GM08714 (cell line): ENCODE results near the gene OASL.
A peak's percentile ranks its signal among the peaks of the same experiment; 100 is the strongest.
"Not testable (repeated sequence)": the region's sequence is repeated elsewhere in the genome, so short reads cannot be mapped to it uniquely, and the experiment has no call there.

Experiments used
- H3K4me3 ChIP-seq: fragments of 200-500 bp; sonication (Bioruptor generic); 2 replicates; pipeline ENCODE4 v1.5.1; 2014; ENCODE audit warnings: mild to moderate bottlenecking, low read length, inconsistent platforms
- ZNF274 ChIP-seq: IDR thresholded peaks from 2 replicates; pipeline ENCODE4 v1.6.1; 2012; ENCODE audit warnings: mild to moderate bottlenecking, low read depth, low read length

OASL gene

GRCh38 chr12:121038861-121039668 is at the start of gene OASL:
Gene OASL (minus strand): TSS chr12:121039246. CDS start chr12:121038971, 275 bp downstream.
- no peak for TF ChIP-seq ZNF274
- H3K4me3 ChIP-seq = peak within 1 kb of the TSS; percentile 69; the same call in 1 of the 2 replicates

GRCh38 chr12:121088195-121088585 is 49.1 kb upstream of the OASL start:
- no peak overlapping the region for H3K4me3 ChIP-seq
- no peak for TF ChIP-seq ZNF274

DNA sequence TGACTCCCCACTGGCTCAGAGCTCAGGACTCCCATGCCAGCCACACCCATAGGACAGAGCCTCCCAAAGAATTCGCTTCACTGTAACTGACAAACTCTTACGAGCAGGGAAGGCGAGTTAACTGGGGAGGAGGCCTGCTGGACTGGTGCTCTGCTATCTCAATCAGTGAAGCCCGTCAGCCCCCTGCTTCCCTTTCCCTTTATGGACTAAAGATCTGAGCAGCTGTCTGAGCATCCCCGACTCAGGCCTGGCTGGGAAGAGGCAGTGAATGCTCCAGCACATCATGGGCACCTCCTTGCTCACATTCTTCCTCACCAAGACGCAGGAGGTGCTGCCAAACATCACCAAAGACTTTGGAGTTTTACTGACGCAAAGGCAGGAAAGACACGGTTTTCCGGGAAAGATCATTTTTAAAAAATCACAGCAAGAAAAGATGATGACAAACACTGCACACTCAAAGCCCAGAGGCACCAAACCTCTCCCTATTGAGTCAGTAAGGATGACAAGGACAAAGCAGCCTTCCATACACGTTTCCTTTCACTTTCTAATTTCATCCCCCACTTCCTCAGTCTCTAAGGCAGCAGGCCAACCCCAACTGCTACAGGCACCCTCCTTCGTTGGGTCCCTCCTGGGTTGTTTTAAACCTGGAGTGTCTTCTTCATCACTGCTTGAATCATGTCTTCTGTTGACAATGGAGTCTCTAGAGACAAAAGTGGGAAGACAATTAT is 48.6 kb upstream of the OASL start:
- TF ChIP-seq ZNF274 = no peak
- no peak overlapping the region for H3K4me3 ChIP-seq

GRCh38 chr12:121086781-121087295 is 47.8 kb upstream of the OASL start:
- H3K4me3 ChIP-seq = no peak overlapping the region
- no peak for TF ChIP-seq ZNF274

DNA sequence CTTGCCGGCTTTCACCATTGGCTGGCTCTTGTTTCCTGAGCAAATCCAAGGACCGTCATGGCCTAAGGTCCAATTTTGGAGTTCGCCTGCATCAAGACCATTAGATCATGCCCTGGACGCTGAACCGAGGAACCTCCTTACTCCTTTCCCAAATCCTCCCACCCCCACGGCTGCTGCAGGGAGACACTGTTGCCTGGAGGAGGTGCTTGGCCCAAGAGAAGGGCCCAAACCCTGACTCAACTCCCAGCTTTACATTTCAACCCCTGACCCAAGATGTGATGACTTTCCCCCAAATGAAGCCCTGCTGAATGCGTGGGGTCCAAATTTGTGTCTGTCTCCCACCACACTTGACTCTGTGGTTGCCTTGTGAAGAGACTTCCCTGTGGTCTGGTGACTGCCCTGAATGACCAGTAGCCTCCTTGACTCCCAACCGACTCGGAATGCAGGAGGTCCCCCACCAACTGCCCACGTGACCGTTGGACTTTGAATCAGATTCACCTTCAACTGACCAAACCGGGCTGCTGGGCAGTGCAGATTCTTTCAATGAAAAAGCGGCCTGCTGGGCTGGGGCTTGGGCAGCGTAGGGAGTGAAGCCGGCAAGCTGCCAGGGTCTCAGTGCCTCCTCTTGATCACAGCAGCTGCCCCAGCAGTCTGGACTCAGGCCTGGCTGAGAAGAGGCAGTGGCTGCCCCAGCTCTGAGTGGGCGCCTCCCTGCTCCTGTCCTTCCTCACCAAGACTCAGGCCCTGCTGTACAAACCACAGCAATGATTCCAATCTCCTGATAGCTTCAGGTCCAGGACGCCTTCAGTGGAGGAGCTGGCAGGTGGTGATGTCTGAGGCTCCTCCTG is 46.7 kb upstream of the OASL start:
- TF ChIP-seq ZNF274 = no peak

GRCh38 chr12:121085069-121085468 is 46.0 kb upstream of the OASL start:
- no peak for TF ChIP-seq ZNF274
- no peak overlapping the region for H3K4me3 ChIP-seq

More for the DNA sequence above, 46.7 kb upstream of the OASL start:
- no peak overlapping the region for H3K4me3 ChIP-seq

- H3K4me3 ChIP-seq = no peak overlapping the region
- no peak for TF ChIP-seq ZNF274
These were observed 45.2 kb upstream of the OASL start for GRCh38 chr12:121084229-121084628.

DNA sequence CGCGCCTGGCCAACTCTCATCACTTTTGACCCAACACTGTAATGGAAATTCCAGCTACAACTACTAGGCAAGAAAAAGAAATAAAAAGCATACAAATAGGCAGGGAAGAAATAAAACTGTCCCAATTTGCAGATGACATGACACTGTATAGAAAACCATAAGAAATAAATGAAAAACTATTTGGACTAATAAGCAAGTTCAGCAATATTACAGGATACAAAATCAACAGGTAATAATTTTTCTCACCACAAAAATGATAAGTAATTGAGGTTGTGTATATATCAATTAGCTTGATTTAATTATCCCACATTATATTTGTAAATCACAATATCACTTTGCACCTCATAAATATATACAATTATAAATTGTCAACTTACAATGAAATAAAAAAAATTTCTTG is 41.9 kb upstream of the OASL start:
- no peak overlapping the region for H3K4me3 ChIP-seq
- TF ChIP-seq ZNF274 = no peak

DNA sequence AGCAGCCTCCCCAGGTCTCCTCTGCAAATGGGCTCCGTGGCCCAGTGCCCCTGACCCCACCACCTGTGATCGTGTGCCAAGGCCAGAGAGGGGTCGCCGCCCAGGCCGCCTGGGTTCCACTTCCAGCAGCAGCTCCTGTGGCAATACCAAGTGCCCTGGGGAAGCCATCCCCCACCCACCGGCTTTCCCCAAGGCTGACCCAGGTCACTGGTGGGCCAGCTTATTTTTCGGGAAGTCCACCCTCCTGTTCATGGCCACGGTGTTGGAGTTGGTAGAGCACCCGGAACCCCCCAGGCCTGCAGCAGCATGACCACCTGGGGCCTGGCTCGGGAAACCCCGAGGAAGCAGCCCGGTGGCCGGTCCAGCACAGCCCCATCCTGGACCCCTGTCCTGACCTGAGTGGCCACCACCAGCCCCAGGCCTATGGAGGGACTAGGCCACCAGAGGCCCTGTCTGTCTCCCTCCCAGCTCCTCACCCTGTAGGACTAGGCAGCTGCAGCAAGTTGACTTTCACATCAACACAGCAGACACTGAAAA is 40.8 kb upstream of the OASL start:
- no peak for TF ChIP-seq ZNF274
- no peak overlapping the region for H3K4me3 ChIP-seq

- not testable (repeated sequence) for H3K4me3 ChIP-seq
These were observed 38.4 kb upstream of the OASL start for GRCh38 chr12:121077440-121077839.

DNA sequence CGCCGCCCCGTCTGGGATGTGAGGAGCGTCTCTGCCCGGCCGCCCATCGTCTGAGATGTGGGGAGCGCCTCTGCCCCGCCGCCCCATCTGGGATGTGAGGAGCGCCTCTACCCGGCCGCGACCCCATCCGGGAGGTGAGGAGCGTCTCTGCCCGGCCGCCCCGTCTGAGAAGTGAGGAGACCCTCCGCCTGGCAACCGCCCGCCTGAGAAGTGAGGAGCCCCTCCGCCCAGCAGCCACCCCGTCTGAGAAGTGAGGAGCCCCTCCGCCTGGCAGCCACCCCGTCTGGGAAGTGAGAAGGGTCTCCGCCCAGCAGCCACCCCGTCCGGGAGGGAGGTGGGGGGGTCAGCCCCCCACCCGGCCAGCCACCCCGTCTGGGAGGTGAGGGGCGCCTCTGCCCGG is 36.9 kb upstream of the OASL start:
- not testable (repeated sequence) for H3K4me3 ChIP-seq

DNA sequence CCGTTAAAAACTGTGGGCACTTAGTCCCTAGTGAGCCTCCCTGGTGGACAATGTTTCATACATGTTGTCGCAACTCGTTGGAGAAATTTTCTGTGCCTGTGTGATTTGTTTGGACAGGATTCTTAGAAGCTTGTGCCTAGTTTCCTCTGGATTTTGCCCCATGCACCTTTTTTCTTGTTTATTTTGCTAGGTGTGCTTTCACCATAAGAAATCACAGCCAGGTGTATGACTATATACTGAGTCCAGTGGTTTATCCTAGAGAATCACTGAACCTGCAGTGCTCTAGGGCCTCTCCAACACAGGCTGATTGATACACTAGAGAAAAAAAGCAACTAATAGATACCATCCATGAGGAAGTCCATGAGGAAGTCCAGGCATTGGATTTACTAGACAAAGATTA is 33.1 kb upstream of the OASL start:
- TF ChIP-seq ZNF274 = no peak
- no peak overlapping the region for H3K4me3 ChIP-seq

DNA sequence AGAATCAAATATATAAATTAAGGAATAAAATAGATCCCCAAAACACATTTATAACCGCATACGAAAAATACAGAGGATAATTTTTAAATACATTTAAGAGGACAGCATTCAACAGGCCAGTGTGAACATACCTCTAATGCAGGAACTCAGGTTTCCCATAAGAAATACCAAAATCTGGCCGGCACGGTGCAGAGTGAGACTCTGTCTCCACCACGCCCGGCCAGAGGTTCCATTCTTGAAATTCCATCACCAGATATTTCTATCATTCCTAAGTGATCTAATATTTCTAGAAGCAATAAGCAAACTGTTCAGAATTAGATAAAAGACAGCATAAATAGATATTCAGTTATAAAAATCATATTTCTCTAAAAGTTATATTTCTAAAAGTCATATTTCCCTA is 30.2 kb upstream of the OASL start:
- H3K4me3 ChIP-seq = no peak overlapping the region
- no peak for TF ChIP-seq ZNF274

DNA sequence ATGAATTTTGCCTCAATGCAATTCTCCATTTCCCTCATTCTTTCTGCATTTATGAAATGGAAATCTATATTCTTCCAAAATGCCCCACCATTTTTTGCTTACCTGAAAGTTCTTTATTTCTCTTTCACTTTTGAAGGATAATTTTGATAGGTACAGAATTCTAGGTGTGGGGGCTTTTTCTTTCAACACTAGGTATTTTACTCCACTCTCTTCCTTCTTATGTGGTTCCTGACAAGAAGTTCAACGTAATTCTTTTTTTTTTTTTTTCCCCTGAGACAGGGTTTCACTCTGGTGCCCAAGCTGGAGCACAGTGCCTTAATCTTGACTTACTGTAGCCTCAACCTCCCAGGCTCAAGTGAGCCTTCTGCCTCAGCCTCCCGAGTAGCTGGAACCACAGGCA is 26.3 kb upstream of the OASL start:
- no peak overlapping the region for H3K4me3 ChIP-seq
- TF ChIP-seq ZNF274 = no peak

- H3K4me3 ChIP-seq = not testable (repeated sequence)
These were observed 25.5 kb upstream of the OASL start for GRCh38 chr12:121064586-121064985.
